Mesenchymal stem cell (in vitro differentiated cells and primary cell): ENCODE data around the gene GRB7.

Experiments
- DNase-seq: peaks from one replicate; pipeline ENCODE4 v3.0.0-alpha.2; 2013
- H2AFZ ChIP-seq: one replicate; pipeline ENCODE4 v1.6.1; 2013; ENCODE audit warnings: low read depth, mild to moderate bottlenecking, control low read depth, inconsistent platforms, low read length, moderate library complexity
- H2AK5ac ChIP-seq: 2 replicates; pipeline ENCODE4 v1.6.1; 2013; ENCODE audit warnings: low read length, moderate library complexity, mild to moderate bottlenecking, inconsistent platforms; ENCODE audit not compliant: severe bottlenecking
- H2BK120ac ChIP-seq: one replicate; pipeline ENCODE4 v1.6.1; 2013; ENCODE audit warnings: low read depth, mild to moderate bottlenecking, inconsistent platforms, low read length, moderate library complexity
- H2BK12ac ChIP-seq, 2 experiments: one replicate each; pipeline ENCODE4 v1.6.1; 2013; ENCODE audit warnings: inconsistent platforms in 2 of 2, low read length in 2 of 2, mild to moderate bottlenecking in 2 of 2, moderate library complexity in 2 of 2, control low read depth in 1 of 2
- H2BK15ac ChIP-seq: one replicate; pipeline ENCODE4 v1.6.1; 2013; ENCODE audit warnings: mild to moderate bottlenecking, low read depth, inconsistent platforms; ENCODE audit not compliant: poor library complexity, severe bottlenecking
- H2BK5ac ChIP-seq: 2 replicates; pipeline ENCODE4 v1.6.1; 2013; ENCODE audit warnings: low read depth, mild to moderate bottlenecking, low read length, control low read depth, inconsistent platforms; ENCODE audit not compliant: poor library complexity, severe bottlenecking
- H3K14ac ChIP-seq, 2 experiments: one replicate each; pipeline ENCODE4 v1.6.1; 2013; ENCODE audit warnings: inconsistent platforms in 2 of 2, low read length in 2 of 2, control low read depth in 1 of 2, mild to moderate bottlenecking in 1 of 2, moderate library complexity in 1 of 2
- H3K18ac ChIP-seq, 2 experiments: one replicate each; pipeline ENCODE4 v1.6.1; 2013; ENCODE audit warnings: inconsistent platforms in 2 of 2, low read length in 2 of 2, control low read depth in 1 of 2, low read depth in 1 of 2, mild to moderate bottlenecking in 1 of 2
- H3K23ac ChIP-seq, 2 experiments: one replicate each; pipeline ENCODE4 v1.6.1; 2013; ENCODE audit warnings: inconsistent platforms in 2 of 2, low read length in 2 of 2, mild to moderate bottlenecking in 2 of 2, moderate library complexity in 2 of 2, control low read depth in 1 of 2
- H3K27ac ChIP-seq: 2 replicates; pipeline ENCODE4 v1.5.1; 2013; ENCODE audit warnings: mild to moderate bottlenecking, moderate library complexity, low read length, control low read depth, inconsistent platforms; ENCODE audit not compliant: poor library complexity, severe bottlenecking
- H3K27me3 ChIP-seq, 2 experiments: 2 replicates each; pipeline versions ENCODE4 v1.6.1 to v1.7.0; 2013; ENCODE audit warnings: low read length in 2 of 2, mild to moderate bottlenecking in 2 of 2, moderate library complexity in 2 of 2, control low read depth in 1 of 2, inconsistent platforms in 1 of 2; ENCODE audit not compliant: control insufficient read depth in 1 of 2, insufficient read depth in 1 of 2
- H3K36me3 ChIP-seq, 2 experiments: 2 replicates each; pipeline versions ENCODE4 v1.6.1 to v1.7.0; 2013; ENCODE audit warnings: low read length in 2 of 2, control low read depth in 1 of 2, inconsistent platforms in 1 of 2, low read depth in 1 of 2, mild to moderate bottlenecking in 1 of 2; ENCODE audit not compliant: insufficient read depth in 2 of 2, control insufficient read depth in 1 of 2
- H3K4ac ChIP-seq, 2 experiments: one replicate each; pipeline ENCODE4 v1.6.1; 2013; ENCODE audit warnings: inconsistent platforms in 2 of 2, low read length in 2 of 2, mild to moderate bottlenecking in 2 of 2, moderate library complexity in 2 of 2, control low read depth in 1 of 2, low read depth in 1 of 2
- H3K4me1 ChIP-seq: 2 replicates; pipeline ENCODE4 v1.6.1; 2013; ENCODE audit warnings: low read depth, low read length, control low read depth; ENCODE audit not compliant: control insufficient read depth, insufficient read depth
- H3K4me2 ChIP-seq: 2 replicates; pipeline ENCODE4 v1.6.1; 2013; ENCODE audit warnings: low read length, mild to moderate bottlenecking, inconsistent platforms; ENCODE audit not compliant: poor library complexity, severe bottlenecking
- H3K4me3 ChIP-seq, 2 experiments: 2 replicates each; pipeline versions ENCODE4 v1.5.1 to v1.7.0; 2013; ENCODE audit warnings: low read length in 2 of 2, mild to moderate bottlenecking in 2 of 2, control low read depth in 1 of 2, low read depth in 1 of 2; ENCODE audit not compliant: insufficient read depth in 1 of 2
- H3K79me1 ChIP-seq: replicated peaks from 2 replicates; pipeline ENCODE4 v1.6.1; 2013; ENCODE audit warnings: mild to moderate bottlenecking, control low read depth, low read length, inconsistent platforms; ENCODE audit not compliant: poor library complexity, severe bottlenecking
- H3K9ac ChIP-seq: 2 replicates; pipeline ENCODE4 v1.7.0; 2013; ENCODE audit warnings: mild to moderate bottlenecking, low read length, moderate library complexity
- H3K9me3 ChIP-seq: 2 replicates; pipeline ENCODE4 v1.7.0; 2013; ENCODE audit warnings: mild to moderate bottlenecking, low read length; ENCODE audit not compliant: control insufficient read depth
- H4K8ac ChIP-seq: one replicate; pipeline ENCODE4 v1.6.1; 2013; ENCODE audit warnings: inconsistent platforms, mild to moderate bottlenecking, low read length, moderate library complexity
- H4K91ac ChIP-seq: one replicate; pipeline ENCODE4 v1.6.1; 2013; ENCODE audit warnings: mild to moderate bottlenecking, low read length, inconsistent platforms
- WGBS: methylation state at CpG from one replicate; pipeline ENCODE4 v1.1.7; 2013; ENCODE audit warnings: mixed read lengths; 5-methylcytosine and 5-hydroxymethylcytosine counted together

GRB7 gene

DNA sequence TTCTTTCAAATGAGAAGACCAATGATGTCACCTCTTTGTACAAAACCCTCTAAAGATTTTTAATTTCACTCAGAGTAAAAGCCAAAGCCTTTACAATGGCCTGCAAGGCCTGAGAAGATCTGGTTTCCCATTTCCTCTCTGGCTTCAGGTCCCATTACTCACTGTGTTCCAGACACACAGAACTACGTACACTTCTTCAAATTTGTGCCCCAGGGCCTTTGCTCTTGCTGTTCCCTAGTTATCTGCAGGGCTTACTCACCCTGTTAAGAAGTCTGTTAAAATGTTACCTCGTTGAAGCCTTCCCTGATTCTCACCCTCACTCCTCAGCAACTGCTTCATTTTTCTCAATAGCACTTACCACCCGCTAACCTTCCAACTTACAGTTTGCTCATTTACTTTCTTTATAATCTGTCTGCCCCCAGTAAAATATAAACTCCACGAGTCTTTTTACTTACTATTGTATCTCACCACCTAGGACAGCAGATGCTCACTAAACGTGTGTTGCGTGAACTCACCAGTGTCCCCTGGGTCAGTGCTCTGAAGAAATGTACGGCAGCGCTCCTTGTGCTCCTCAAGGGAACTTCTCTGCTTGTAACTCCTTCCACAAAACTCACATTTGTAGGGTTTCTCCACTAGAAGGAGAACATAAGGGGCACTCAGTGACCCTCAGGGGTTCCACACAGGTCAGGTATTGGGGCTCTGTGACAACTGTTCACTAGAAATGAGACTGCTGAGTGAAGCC lies 50.2 kb downstream of the GRB7 start:
- no peak overlapping the region for H3K18ac ChIP-seq
- no peak overlapping the region for H2BK15ac ChIP-seq
- no peak overlapping the region for H3K27ac ChIP-seq
- H3K23ac ChIP-seq, result no peak overlapping the region
- no peak overlapping the region for H3K14ac ChIP-seq
- H4K8ac ChIP-seq, result no peak overlapping the region
- no peak for DNase-seq
- H3K4me1 ChIP-seq, result no peaks in the 10 kb centered on the region
- H2BK120ac ChIP-seq, result no peak overlapping the region
- no peak overlapping the region for H2AFZ ChIP-seq
- no peak overlapping the region for H3K9ac ChIP-seq
- H3K79me1 ChIP-seq, result no peaks in the 10 kb centered on the region
- 79% methylated on average over 8 of the region's 8 CpGs for WGBS
- H3K4ac ChIP-seq, result no peak overlapping the region
- no peak overlapping the region for H3K4me3 ChIP-seq
- H2BK12ac ChIP-seq, result no peak overlapping the region
- H3K27me3 ChIP-seq, result peaks cover 17 to 62% of the 10 kb centered on the region in 2 experiments
- H2AK5ac ChIP-seq, result no peak overlapping the region
- H3K4me2 ChIP-seq, result no peak overlapping the region
- H2BK5ac ChIP-seq, result no peak overlapping the region
- H3K9me3 ChIP-seq, result no peaks in the 10 kb centered on the region
- H4K91ac ChIP-seq, result no peak overlapping the region
- H3K36me3 ChIP-seq, result no peaks in the 10 kb centered on the region

DNA sequence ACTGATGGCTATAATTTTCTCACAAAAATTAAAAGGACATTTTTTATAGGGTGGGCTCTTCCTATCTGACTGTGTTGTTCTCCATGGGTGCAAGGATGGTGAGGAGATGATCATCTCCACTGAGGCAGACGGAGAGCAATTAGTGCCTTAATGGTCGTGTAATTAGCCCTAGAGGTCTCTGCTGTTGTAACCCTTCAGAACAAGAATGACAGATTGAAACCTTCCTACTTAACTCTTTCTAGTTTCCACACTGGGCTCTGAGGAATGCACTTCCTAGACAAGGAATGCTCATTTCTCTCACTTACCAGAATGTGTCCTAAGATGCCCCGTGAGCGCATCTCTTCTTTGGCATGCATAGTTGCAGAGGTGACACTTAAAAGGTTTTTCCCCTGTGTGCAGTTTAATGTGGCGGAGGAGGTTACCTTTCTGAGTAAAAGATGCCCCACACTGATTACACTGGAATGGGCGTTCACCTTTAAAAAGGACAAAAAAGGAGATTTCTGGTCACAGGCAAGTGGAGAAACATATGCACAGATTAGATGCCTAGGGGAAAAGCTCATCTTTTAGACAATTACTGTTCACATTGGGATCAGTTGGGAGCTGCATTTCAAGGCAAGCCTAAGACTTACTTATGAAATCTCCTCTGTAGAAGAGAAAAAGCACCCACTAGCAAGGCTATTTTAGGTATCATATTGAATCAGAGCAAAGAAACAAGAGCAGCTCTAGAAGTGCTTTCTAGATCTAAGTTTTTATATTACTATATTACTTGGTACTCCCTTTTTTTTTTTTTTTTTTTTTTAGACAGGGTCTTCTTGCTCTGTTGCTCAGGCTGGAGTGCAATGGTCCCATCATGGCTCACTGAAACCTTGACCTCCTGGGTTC lies 53.6 kb downstream of the GRB7 start:
- no peak overlapping the region for H2BK15ac ChIP-seq
- H3K14ac ChIP-seq, result no peak overlapping the region
- no peak overlapping the region for H3K23ac ChIP-seq
- DNase-seq, result no peak
- no peak overlapping the region for H4K91ac ChIP-seq
- H3K18ac ChIP-seq, result no peak overlapping the region
- H3K4me3 ChIP-seq, result no peak overlapping the region
- H3K4ac ChIP-seq, result no peak overlapping the region
- no peaks in the 10 kb centered on the region for H3K4me1 ChIP-seq
- H3K27me3 ChIP-seq, result peaks cover 16 to 68% of the 10 kb centered on the region in 2 experiments
- H2BK5ac ChIP-seq, result no peak overlapping the region
- H3K9ac ChIP-seq, result no peak overlapping the region
- H4K8ac ChIP-seq, result no peak overlapping the region
- no peak overlapping the region for H3K27ac ChIP-seq
- no peak overlapping the region for H2AK5ac ChIP-seq
- no peaks in the 10 kb centered on the region for H3K36me3 ChIP-seq
- no peak overlapping the region for H3K4me2 ChIP-seq
- H2BK120ac ChIP-seq, result no peak overlapping the region
- WGBS, result 38% methylated on average over 6 of the region's 6 CpGs
- H3K9me3 ChIP-seq, result no peaks in the 10 kb centered on the region
- no peak overlapping the region for H2AFZ ChIP-seq
- no peaks in the 10 kb centered on the region for H3K79me1 ChIP-seq
- no peak overlapping the region for H2BK12ac ChIP-seq

DNA sequence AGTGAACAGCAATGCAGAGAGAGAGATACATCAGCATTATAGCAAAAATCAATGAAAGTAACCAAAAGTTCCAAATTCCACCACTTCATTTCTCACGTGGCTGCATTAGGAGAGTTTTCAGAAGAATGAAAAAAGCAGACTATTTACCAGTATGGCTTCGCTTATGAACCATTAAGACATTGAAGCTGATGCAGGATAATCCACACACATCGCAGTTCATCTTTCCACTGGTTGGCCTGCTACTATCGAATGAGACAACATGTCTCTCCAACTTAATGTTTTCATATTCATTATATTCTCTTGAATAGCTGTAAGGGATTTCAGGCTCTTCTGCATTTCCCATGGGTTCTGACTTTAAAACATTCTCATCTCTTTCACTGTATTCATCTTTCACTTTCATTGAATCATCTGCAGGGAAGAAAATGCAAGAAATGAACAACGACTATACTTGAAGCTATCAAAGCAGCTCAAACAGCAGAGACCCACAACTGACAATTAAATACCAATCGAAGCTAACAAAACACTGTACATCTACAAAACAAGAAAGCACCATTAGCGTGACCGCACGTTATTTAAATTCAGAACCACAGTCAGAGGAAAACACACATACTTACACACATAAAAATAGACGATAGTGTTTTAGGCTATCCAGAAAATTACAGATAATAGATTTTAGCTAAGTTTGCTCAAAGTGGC lies 54.9 kb downstream of the GRB7 start:
- Histone ChIP-seq H3K4me1 (no peaks in the 10 kb centered on the region), H2AFZ (no peak overlapping the region), H2AK5ac (no peak overlapping the region), H2BK5ac (no peak overlapping the region), H3K79me1 (no peaks in the 10 kb centered on the region), H3K27ac (no peak overlapping the region), H2BK12ac (no peak overlapping the region), H4K91ac (no peak overlapping the region), H3K4me2 (no peak overlapping the region), H3K14ac (no peak overlapping the region), H3K9me3 (no peaks in the 10 kb centered on the region), H3K18ac (no peak overlapping the region), H2BK15ac (no peak overlapping the region), H3K27me3 (peaks cover 15 to 60% of the 10 kb centered on the region in 2 experiments), H3K36me3 (no peaks in the 10 kb centered on the region), H4K8ac (no peak overlapping the region), H3K9ac (no peak overlapping the region), H3K4me3 (no peak overlapping the region), H2BK120ac (no peak overlapping the region), H3K23ac (no peak overlapping the region), H3K4ac (no peak overlapping the region)
- WGBS, result 76% methylated on average over 9 of the region's 10 CpGs
- DNase-seq, result no peak
